ENCODE results near the gene SH2D7.

SH2D7 gene

DNA sequence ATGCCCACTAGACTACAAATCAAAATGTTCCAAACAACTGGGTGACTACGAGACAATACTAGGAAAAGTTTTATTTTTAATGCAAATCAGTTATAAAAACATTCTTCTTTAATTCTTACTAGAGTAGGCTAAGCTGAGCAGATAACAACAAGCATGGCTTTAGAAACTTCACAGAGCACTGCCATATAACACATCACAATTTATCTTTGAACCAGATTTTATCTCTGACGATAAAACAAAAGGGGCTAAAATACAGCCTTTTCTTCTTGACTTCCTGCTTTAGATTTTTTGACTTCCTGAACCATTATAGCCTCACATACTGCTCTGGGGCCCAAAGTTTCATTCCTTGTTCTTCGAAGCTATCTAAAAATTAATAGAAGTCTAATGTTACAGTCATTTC lies 40.8 kb upstream of the SH2D7 start:
- Histone ChIP-seq H3K36me3 (ENCODE audit: control insufficient read depth, insufficient read depth, low read length) (no peaks in the 10 kb centered on the region), H3K27me3 (ENCODE audit: control insufficient read depth, insufficient read depth, low read length) (no peaks in the 10 kb centered on the region), H3K4me3 (ENCODE audit: low read length) (no peak overlapping the region), H3K4me1 (ENCODE audit: control insufficient read depth, insufficient read depth, low read length) (peaks cover 2% of the 10 kb centered on the region), H3K9me3 (ENCODE audit: control insufficient read depth, insufficient read depth, low read length) (no peaks in the 10 kb centered on the region), H3K27ac (ENCODE audit: low read length) (no peak overlapping the region)
- WGBS (ENCODE audit: insufficient coverage, insufficient read length): no CpG with 5 or more reads among the region's 3 CpGs
- no peak for DNase-seq (ENCODE audit: low read depth, low spot score)

- Histone ChIP-seq H3K9me3 (ENCODE audit: control insufficient read depth, insufficient read depth, low read length) (no peaks in the 10 kb centered on the region), H3K27ac (ENCODE audit: low read length) (no peak overlapping the region), H3K4me1 (ENCODE audit: control insufficient read depth, insufficient read depth, low read length) (peaks cover 4% of the 10 kb centered on the region), H3K36me3 (ENCODE audit: control insufficient read depth, insufficient read depth, low read length) (no peaks in the 10 kb centered on the region), H3K4me3 (ENCODE audit: low read length) (no peak overlapping the region), H3K27me3 (ENCODE audit: control insufficient read depth, insufficient read depth, low read length) (no peaks in the 10 kb centered on the region)
- no peak for DNase-seq (ENCODE audit: low read depth, low spot score)
Observed at GRCh38 chr15:78052001-78052401, 40.4 kb upstream of the SH2D7 start.

DNA sequence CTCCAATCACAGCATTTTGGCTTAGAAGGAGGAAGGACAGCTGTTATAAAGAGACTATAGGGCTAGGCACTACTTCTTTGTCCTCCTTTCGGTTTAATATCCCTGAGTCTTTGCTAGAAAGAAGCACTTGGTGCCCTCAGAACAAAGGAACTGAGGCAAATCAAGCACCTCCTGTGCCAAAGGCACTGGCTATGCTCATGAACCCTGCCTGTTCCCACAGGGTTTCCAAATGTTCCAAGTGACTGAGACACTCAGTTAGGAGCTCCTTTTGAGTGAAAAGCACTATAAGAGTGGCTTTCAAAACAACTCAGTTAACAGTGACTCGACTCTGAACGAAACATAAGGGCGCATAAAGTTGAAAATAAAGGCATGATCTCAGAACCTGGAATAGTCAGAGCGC lies 39.8 kb upstream of the SH2D7 start:
- Histone ChIP-seq H3K27me3 (ENCODE audit: control insufficient read depth, insufficient read depth, low read length) (no peaks in the 10 kb centered on the region), H3K27ac (ENCODE audit: low read length) (no peak overlapping the region), H3K9me3 (ENCODE audit: control insufficient read depth, insufficient read depth, low read length) (no peaks in the 10 kb centered on the region), H3K4me1 (ENCODE audit: control insufficient read depth, insufficient read depth, low read length) (peaks cover 4% of the 10 kb centered on the region), H3K4me3 (ENCODE audit: low read length) (no peak overlapping the region), H3K36me3 (ENCODE audit: control insufficient read depth, insufficient read depth, low read length) (no peaks in the 10 kb centered on the region)
- no peak for DNase-seq (ENCODE audit: low read depth, low spot score)
- WGBS (ENCODE audit: insufficient coverage, insufficient read length): no CpG with 5 or more reads among the region's 5 CpGs

GRCh38 chr15:78054518-78054917 lies 37.8 kb upstream of the SH2D7 start:
- no CpG with 5 or more reads among the region's 2 CpGs for WGBS (ENCODE audit: insufficient coverage, insufficient read length)
- DNase-seq (ENCODE audit: low read depth, low spot score): no peak
- H3K27ac ChIP-seq (ENCODE audit: low read length): no peak overlapping the region
- no peaks in the 10 kb centered on the region for H3K36me3 ChIP-seq (ENCODE audit: control insufficient read depth, insufficient read depth, low read length)
- no peaks in the 10 kb centered on the region for H3K27me3 ChIP-seq (ENCODE audit: control insufficient read depth, insufficient read depth, low read length)
- no peaks in the 10 kb centered on the region for H3K9me3 ChIP-seq (ENCODE audit: control insufficient read depth, insufficient read depth, low read length)
- H3K4me3 ChIP-seq (ENCODE audit: low read length): no peak overlapping the region
- H3K4me1 ChIP-seq (ENCODE audit: control insufficient read depth, insufficient read depth, low read length): peaks cover 4% of the 10 kb centered on the region

DNA sequence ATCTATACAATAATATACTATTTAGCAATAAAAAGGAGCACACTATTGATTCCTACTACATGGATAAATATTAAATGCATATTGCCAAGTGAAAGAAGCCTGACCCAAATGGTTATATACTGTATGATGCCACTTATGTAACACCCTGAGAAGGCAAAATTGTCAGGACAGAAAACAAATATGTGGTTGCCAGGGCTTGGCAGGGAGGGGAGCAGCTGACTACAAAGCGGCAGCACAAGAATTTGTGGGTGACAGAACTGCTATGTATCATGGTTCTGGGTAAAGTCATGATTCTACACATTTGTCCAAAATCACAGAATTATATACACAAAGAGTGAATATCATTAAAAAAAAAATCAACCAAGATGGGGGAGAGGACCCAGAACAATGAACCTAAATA lies 37.4 kb upstream of the SH2D7 start:
- H3K9me3 ChIP-seq (ENCODE audit: control insufficient read depth, insufficient read depth, low read length): no peaks in the 10 kb centered on the region
- no peak overlapping the region for H3K4me3 ChIP-seq (ENCODE audit: low read length)
- peaks cover 3% of the 10 kb centered on the region for H3K4me1 ChIP-seq (ENCODE audit: control insufficient read depth, insufficient read depth, low read length)
- no CpG with 5 or more reads among the region's 1 CpG for WGBS (ENCODE audit: insufficient coverage, insufficient read length)
- no peak overlapping the region for H3K27ac ChIP-seq (ENCODE audit: low read length)
- H3K36me3 ChIP-seq (ENCODE audit: control insufficient read depth, insufficient read depth, low read length): no peaks in the 10 kb centered on the region
- no peaks in the 10 kb centered on the region for H3K27me3 ChIP-seq (ENCODE audit: control insufficient read depth, insufficient read depth, low read length)
- no peak for DNase-seq (ENCODE audit: low read depth, low spot score)

DNA sequence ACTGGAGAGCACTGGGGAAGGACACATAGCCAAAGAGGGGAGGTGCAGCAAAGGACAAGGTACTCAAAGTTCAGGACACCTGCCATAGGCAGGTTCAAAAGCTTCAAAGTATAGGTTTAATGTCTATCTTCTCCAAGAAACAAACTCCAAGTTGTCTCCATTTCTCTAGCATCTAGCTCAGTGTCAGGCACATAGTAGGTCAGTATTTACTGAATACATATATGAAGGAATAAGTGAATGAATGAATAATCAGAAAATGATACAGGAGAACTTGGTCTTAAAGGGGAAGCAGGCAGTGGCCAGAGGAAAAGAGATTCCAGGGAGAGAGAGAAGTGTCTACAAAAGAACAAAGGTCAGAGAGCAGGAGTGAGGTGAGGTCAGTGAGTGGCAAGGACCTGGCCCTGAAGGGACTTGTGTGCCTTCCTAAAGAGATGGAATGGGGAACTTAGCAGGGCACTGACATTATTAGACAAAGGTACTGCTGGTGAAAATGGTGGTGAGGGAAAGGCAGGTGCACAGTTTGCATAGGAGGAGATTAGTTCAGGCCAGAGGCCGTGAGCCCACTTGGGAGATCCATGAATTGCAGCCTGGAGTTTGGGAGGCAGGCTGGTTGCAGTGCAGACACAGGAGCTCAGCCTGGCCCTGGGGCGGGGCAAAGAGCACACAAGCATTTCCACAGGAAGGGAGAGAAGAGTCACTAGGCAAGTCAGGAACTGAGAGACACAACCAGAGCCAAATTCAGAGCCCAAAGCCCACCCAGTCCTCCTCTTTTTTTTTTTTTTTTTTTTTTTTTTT lies 36.2 kb upstream of the SH2D7 start:
- H3K36me3 ChIP-seq (ENCODE audit: control insufficient read depth, insufficient read depth, low read length): no peaks in the 10 kb centered on the region
- H3K4me1 ChIP-seq (ENCODE audit: control insufficient read depth, insufficient read depth, low read length): peaks cover 3% of the 10 kb centered on the region
- no peaks in the 10 kb centered on the region for H3K27me3 ChIP-seq (ENCODE audit: control insufficient read depth, insufficient read depth, low read length)
- no peak for DNase-seq (ENCODE audit: low read depth, low spot score)
- WGBS (ENCODE audit: insufficient coverage, insufficient read length): no CpG with 5 or more reads among the region's 2 CpGs
- no peaks in the 10 kb centered on the region for H3K9me3 ChIP-seq (ENCODE audit: control insufficient read depth, insufficient read depth, low read length)
- no peak overlapping the region for H3K27ac ChIP-seq (ENCODE audit: low read length)
- H3K4me3 ChIP-seq (ENCODE audit: low read length): no peak overlapping the region

DNA sequence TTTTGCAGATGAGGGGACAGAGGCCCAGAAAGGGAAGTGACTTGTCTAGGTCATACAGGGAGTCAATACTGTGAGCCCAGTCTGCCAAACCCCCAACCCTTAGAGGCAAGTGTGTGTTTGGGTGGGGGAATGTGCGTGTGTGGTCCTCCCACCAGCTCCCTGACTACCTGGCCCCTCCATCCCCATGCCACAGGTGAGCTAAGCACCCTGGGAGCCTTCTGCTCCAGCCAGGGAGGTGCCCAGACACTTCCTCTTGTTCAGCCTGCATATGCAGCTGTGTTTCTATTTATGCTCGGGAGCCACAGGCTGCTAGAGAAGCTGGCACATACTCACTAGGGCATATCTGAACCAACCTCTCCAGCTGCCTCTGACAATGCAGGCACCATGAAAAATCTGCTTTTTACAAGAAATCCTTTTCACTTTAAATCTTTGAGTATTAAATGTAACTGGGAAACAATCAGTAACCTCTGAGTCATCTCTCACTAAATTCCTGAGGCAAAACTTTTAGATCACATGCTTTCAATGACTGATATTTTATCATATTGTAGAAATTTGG lies 35.6 kb upstream of the SH2D7 start:
- Histone ChIP-seq H3K4me1 (ENCODE audit: control insufficient read depth, insufficient read depth, low read length) (peaks cover 3% of the 10 kb centered on the region), H3K9me3 (ENCODE audit: control insufficient read depth, insufficient read depth, low read length) (no peaks in the 10 kb centered on the region), H3K36me3 (ENCODE audit: control insufficient read depth, insufficient read depth, low read length) (no peaks in the 10 kb centered on the region), H3K27ac (ENCODE audit: low read length) (no peak overlapping the region), H3K27me3 (ENCODE audit: control insufficient read depth, insufficient read depth, low read length) (no peaks in the 10 kb centered on the region), H3K4me3 (ENCODE audit: low read length) (no peak overlapping the region)
- no CpG with 5 or more reads among the region's 2 CpGs for WGBS (ENCODE audit: insufficient coverage, insufficient read length)
- no peak for DNase-seq (ENCODE audit: low read depth, low spot score)

DNA sequence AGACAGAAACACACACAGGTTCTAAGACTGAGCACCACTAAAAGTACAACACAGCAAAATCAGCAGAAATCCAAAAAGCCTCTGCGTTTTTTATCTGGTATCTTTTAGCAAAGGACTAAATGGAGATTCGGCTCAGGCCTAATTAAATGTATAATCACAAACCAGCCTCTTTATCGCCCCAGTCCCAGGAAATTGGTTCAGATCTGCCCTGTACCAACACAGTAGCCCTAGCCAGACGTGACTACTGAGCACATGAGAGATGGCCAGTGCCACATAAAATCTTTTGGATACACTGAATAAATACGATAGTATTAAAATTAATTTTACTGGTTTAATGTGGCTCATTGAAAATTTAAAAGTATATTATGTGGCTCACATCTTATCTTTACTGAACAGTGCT lies 34.6 kb upstream of the SH2D7 start:
- no CpG with 5 or more reads among the region's 5 CpGs for WGBS (ENCODE audit: insufficient coverage, insufficient read length)
- Histone ChIP-seq H3K9me3 (ENCODE audit: control insufficient read depth, insufficient read depth, low read length) (no peaks in the 10 kb centered on the region), H3K4me1 (ENCODE audit: control insufficient read depth, insufficient read depth, low read length) (peaks cover 2% of the 10 kb centered on the region; the same call in 1 of the 2 replicates), H3K4me3 (ENCODE audit: low read length) (no peak overlapping the region), H3K27ac (ENCODE audit: low read length) (no peak overlapping the region), H3K27me3 (ENCODE audit: control insufficient read depth, insufficient read depth, low read length) (no peaks in the 10 kb centered on the region), H3K36me3 (ENCODE audit: control insufficient read depth, insufficient read depth, low read length) (no peaks in the 10 kb centered on the region)
- DNase-seq (ENCODE audit: low read depth, low spot score): no peak

GRCh38 chr15:78058401-78058935 lies 33.9 kb upstream of the SH2D7 start:
- no peak overlapping the region for H3K4me3 ChIP-seq (ENCODE audit: low read length)
- H3K9me3 ChIP-seq (ENCODE audit: control insufficient read depth, insufficient read depth, low read length): no peaks in the 10 kb centered on the region
- H3K27ac ChIP-seq (ENCODE audit: low read length): no peak overlapping the region
- peaks cover 2% of the 10 kb centered on the region; the same call in 1 of the 2 replicates for H3K4me1 ChIP-seq (ENCODE audit: control insufficient read depth, insufficient read depth, low read length)
- no peaks in the 10 kb centered on the region for H3K36me3 ChIP-seq (ENCODE audit: control insufficient read depth, insufficient read depth, low read length)
- H3K27me3 ChIP-seq (ENCODE audit: control insufficient read depth, insufficient read depth, low read length): no peaks in the 10 kb centered on the region
- no peak for DNase-seq (ENCODE audit: low read depth, low spot score)
- WGBS (ENCODE audit: insufficient coverage, insufficient read length): no CpG with 5 or more reads among the region's 10 CpGs

DNA sequence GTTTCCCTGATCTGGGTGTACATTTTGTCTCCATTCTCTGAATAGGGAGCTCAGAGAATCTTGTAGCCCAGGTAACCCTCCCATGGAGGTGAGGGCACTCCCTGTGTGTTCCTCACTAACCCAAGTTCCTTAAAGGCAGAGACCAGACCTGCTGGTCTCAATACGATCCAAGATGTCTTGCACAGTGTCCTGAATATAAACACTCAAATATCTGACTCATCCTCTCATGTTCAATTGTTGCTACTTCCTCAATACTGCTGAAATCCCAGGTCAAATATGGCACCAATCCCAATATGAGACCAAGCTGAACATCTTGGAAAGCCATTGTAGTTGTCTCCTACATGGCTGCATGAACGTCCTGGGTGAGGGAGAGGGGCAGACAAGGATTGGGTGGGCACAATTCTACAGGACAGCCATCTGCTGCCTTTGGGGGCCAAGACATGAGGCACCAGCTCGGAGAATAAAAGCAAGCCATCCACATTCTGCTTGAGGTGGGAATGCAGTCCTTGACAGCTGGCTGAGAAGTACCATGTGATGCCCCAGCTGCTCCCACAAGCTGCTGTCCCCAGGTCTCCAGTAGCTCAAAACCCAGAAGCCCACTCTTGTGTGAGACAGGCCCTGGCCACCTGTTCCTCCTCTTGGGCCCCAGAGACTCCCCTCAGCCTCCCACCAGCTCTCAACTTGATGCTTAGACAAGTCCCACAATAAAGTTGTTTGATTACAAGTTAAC lies 33.1 kb upstream of the SH2D7 start:
- no peaks in the 10 kb centered on the region for H3K9me3 ChIP-seq (ENCODE audit: control insufficient read depth, insufficient read depth, low read length)
- no peaks in the 10 kb centered on the region for H3K27me3 ChIP-seq (ENCODE audit: control insufficient read depth, insufficient read depth, low read length)
- WGBS (ENCODE audit: insufficient coverage, insufficient read length): no CpG with 5 or more reads among the region's 3 CpGs
- H3K27ac ChIP-seq (ENCODE audit: low read length): no peak overlapping the region
- H3K4me1 ChIP-seq (ENCODE audit: control insufficient read depth, insufficient read depth, low read length): peaks cover 2% of the 10 kb centered on the region; the same call in 1 of the 2 replicates
- no peaks in the 10 kb centered on the region for H3K36me3 ChIP-seq (ENCODE audit: control insufficient read depth, insufficient read depth, low read length)
- H3K4me3 ChIP-seq (ENCODE audit: low read length): no peak overlapping the region
- no peak for DNase-seq (ENCODE audit: low read depth, low spot score)

Data from iPS DF 6.9 (cell line).